GM12873 (cell line): ENCODE measurements around the gene ITK.
A peak's percentile ranks its signal among the peaks of the same experiment; 100 is the strongest.

Experiments used
- CTCF ChIP-seq: IDR thresholded peaks from 2 replicates; pipeline ENCODE4 v1.5.1; 2012; ENCODE audit warnings: low read depth, mild to moderate bottlenecking, moderate library complexity, low read length, control low read depth; ENCODE audit not compliant: insufficient read depth; ENCODE audit errors: missing control alignments

ITK gene

DNA sequence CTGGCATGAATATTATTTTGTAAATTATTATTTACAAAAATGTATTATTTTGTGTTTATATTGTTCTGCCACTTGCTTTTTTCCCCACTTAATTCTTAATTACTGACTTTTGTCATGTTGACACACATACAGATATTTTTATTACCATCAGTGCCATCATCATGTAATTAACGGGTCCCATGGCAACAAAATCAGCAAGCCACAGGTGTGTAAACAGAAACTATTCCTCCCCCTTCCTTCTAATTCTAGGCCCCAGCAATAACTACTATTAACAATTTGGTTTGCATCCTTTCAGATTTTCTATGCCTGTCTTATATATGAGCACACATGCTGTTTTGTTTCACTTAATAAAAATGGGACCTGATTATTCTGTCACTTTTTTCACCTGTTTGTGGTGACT lies 114.6 kb downstream of the ITK start:
- no peak for TF ChIP-seq CTCF

GRCh38 chr5:157300564-157300963 lies 119.9 kb downstream of the ITK start:
- no peak for TF ChIP-seq CTCF

DNA sequence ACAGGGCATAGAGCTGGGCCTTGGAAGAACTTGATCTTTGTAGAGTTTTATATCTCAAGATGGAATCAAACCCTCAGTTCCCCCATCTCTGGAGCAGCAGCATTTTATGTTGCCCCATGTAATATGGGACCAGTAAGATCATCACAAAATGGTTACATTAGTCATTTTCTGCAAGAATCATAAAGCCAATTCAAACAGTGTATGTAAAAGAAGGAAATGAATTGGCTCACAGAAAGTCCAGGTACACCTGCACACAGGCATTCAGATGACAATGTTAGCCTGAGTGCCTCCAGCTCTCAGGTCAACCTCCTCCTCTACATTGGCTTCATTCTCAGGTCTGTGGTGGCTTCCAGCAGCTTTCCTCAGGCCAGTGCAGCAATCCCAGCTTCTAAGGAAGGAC lies 120.4 kb downstream of the ITK start:
- no peak for TF ChIP-seq CTCF

DNA sequence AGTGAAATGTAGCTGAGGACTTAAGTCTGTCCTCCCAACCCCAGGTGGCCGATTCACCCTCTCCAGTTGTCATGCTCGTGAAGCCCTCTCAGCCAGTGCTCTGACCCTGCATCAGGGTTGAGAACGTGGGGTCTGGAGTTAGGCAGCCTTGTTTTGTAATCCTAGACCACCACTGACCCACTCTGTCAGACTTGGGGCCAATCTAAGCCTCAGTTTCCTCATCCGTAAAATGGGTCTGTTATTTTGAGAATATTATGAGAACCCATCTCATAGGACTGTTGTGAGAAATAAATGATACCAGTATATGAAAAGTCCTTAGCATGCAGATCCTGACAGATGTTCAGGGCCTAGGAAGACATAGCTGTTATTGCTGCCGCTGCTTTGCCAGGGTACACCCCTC lies 122.4 kb downstream of the ITK start:
- no peak for TF ChIP-seq CTCF

GRCh38 chr5:157303667-157304327 lies 123.2 kb downstream of the ITK start:
- peak; percentile 48 for TF ChIP-seq CTCF
